Measurements from ENCODE around the gene REP15.

Gene REP15, protein sequence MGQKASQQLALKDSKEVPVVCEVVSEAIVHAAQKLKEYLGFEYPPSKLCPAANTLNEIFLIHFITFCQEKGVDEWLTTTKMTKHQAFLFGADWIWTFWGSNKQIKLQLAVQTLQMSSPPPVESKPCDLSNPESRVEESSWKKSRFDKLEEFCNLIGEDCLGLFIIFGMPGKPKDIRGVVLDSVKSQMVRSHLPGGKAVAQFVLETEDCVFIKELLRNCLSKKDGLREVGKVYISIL

DNA sequence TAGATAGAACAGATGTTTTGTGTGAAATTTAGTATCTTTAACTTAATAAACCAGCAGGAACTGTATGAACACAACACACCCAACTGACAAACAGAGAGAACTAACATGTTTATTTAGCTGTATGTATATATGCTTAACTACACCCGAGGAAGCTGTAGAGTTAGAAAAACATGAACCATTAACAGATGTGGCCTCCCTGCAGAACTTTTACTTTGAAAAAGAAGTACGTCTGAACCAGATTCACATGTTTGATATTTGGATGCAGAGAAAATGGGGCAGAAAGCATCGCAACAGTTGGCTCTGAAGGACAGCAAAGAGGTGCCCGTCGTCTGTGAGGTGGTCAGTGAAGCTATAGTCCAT is at the start of gene REP15:
TSS of gene REP15 (plus strand) at position 155 of the 360 bp plus-strand sequence. CDS start at position 271, 116 bp downstream.
- Histone ChIP-seq H4K20me1 (ENCODE audit: insufficient read depth, low read length) (no peaks in the 10 kb centered on the region), H3K27me3 (ENCODE audit: insufficient read depth, low read length) (no peaks in the 10 kb centered on the region; the same call in 1 of the 2 replicates), H3K4me1 (ENCODE audit: insufficient read depth, low read length, severe bottlenecking) (no peaks in the 10 kb centered on the region), H3F3A (ENCODE audit: insufficient read depth, low read length) (no peaks in the 10 kb centered on the region), H3K9ac (ENCODE audit: low read length) (no peak within 1 kb of the TSS), H3K4me2 (ENCODE audit: low read length) (no peak within 1 kb of the TSS), H3K9me3 (ENCODE audit: low read length) (no peaks in the 10 kb centered on the region), H3K9me2 (ENCODE audit: low read depth, low read length) (no peaks in the 10 kb centered on the region), H3K36me3 (ENCODE audit: insufficient read depth, low read length) (no peaks in the 10 kb centered on the region), H2AFZ (ENCODE audit: low read length) (no peak within 1 kb of the TSS), H3K79me2 (ENCODE audit: insufficient read depth, low read length) (no peaks in the 10 kb centered on the region), H3K27ac (ENCODE audit: low read depth, low read length, poor library complexity, severe bottlenecking) (no peak within 1 kb of the TSS), H3K4me3 (ENCODE audit: low read depth, low read length, poor library complexity, severe bottlenecking) (no peak within 1 kb of the TSS)
- TF ChIP-seq CTCF (IDR thresholded peaks at IDR 0.05; ENCODE audit: low read length) (no peak), EZH2 (IDR thresholded peaks at IDR 0.05; ENCODE audit: borderline replicate concordance, low read length) (no peak)

- H3K9me2 ChIP-seq (ENCODE audit: low read depth, low read length) = no peaks in the 10 kb centered on the region
- H3K27me3 ChIP-seq (ENCODE audit: insufficient read depth, low read length) = no peaks in the 10 kb centered on the region
- H3F3A ChIP-seq (ENCODE audit: insufficient read depth, low read length) = no peaks in the 10 kb centered on the region
- H3K27ac ChIP-seq (ENCODE audit: low read depth, low read length, poor library complexity, severe bottlenecking) = no peak overlapping the region
- H3K79me2 ChIP-seq (ENCODE audit: insufficient read depth, low read length) = no peaks in the 10 kb centered on the region
- no peaks in the 10 kb centered on the region for H4K20me1 ChIP-seq (ENCODE audit: insufficient read depth, low read length)
- no peak overlapping the region for H2AFZ ChIP-seq (ENCODE audit: low read length)
- no peaks in the 10 kb centered on the region for H3K9me3 ChIP-seq (ENCODE audit: low read length)
- no peak overlapping the region for H3K4me2 ChIP-seq (ENCODE audit: low read length)
- no peak overlapping the region for H3K9ac ChIP-seq (ENCODE audit: low read length)
- H3K4me3 ChIP-seq (ENCODE audit: low read depth, low read length, poor library complexity, severe bottlenecking) = no peak overlapping the region
- TF ChIP-seq CTCF (IDR thresholded peaks at IDR 0.05; ENCODE audit: low read length) (no peak), EZH2 (IDR thresholded peaks at IDR 0.05; ENCODE audit: borderline replicate concordance, low read length) (no peak)
- H3K36me3 ChIP-seq (ENCODE audit: insufficient read depth, low read length) = no peaks in the 10 kb centered on the region
- H3K4me1 ChIP-seq (ENCODE audit: insufficient read depth, low read length, severe bottlenecking) = no peaks in the 10 kb centered on the region
These were observed 46.2 kb upstream of the REP15 start for GRCh38 chr12:27650011-27650410.

- no peaks in the 10 kb centered on the region for H3K4me1 ChIP-seq (ENCODE audit: insufficient read depth, low read length, severe bottlenecking)
- H3K36me3 ChIP-seq (ENCODE audit: insufficient read depth, low read length) = no peaks in the 10 kb centered on the region
- H3K9me2 ChIP-seq (ENCODE audit: low read depth, low read length) = no peaks in the 10 kb centered on the region
- no peak overlapping the region for H3K9ac ChIP-seq (ENCODE audit: low read length)
- no peaks in the 10 kb centered on the region for H3K27me3 ChIP-seq (ENCODE audit: insufficient read depth, low read length)
- no peak overlapping the region for H2AFZ ChIP-seq (ENCODE audit: low read length)
- H3F3A ChIP-seq (ENCODE audit: insufficient read depth, low read length) = no peaks in the 10 kb centered on the region
- H3K27ac ChIP-seq (ENCODE audit: low read depth, low read length, poor library complexity, severe bottlenecking) = no peak overlapping the region
- TF ChIP-seq CTCF (IDR thresholded peaks at IDR 0.05; ENCODE audit: low read length) = no peak
- TF ChIP-seq EZH2 (IDR thresholded peaks at IDR 0.05; ENCODE audit: borderline replicate concordance, low read length) = no peak
- H3K4me2 ChIP-seq (ENCODE audit: low read length) = no peak overlapping the region
- H3K9me3 ChIP-seq (ENCODE audit: low read length) = no peaks in the 10 kb centered on the region
- H4K20me1 ChIP-seq (ENCODE audit: insufficient read depth, low read length) = no peaks in the 10 kb centered on the region
- no peaks in the 10 kb centered on the region for H3K79me2 ChIP-seq (ENCODE audit: insufficient read depth, low read length)
- H3K4me3 ChIP-seq (ENCODE audit: low read depth, low read length, poor library complexity, severe bottlenecking) = no peak overlapping the region
These were observed 45.0 kb upstream of the REP15 start for GRCh38 chr12:27651201-27651600.
